ENCODE data around the gene ALDH9A1.

DNA sequence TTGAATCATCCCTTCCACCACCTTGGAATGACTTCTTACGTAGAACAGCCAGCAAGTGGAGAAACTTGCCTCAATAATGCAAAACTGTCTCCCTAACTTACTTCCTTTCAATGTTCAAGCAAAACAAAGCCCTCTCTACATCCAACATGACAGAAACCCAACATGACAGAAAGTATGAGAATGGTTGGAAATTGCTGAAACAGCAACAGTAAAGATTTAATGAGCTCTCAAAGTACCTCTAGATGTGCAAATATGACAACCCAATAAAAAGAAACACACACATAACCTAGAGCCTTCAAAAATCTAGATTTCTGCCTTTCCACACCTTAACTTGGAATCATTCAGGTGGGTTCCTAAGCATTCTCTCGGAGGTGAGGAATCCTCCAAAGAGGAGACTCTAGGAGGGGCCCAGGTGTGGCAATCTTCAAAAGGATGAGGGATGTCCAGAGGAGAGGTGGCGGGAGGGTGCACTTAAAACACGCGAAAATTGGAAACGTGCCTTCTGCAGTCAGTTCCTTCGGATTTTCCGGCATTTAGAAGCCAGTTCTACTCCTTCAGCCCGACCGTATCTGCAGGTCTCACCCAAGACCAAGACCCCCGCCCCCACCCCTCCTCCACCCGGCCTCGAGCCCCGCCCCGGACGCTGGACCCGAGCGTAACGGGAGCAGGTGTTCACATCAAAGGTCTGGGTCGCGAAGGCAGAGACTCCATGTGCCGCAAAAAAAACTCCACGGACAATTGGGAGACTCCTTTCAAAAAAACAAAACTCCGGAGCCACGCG lies 68.3 kb downstream of the ALDH9A1 start:
- TF ChIP-seq, protein P1, sequence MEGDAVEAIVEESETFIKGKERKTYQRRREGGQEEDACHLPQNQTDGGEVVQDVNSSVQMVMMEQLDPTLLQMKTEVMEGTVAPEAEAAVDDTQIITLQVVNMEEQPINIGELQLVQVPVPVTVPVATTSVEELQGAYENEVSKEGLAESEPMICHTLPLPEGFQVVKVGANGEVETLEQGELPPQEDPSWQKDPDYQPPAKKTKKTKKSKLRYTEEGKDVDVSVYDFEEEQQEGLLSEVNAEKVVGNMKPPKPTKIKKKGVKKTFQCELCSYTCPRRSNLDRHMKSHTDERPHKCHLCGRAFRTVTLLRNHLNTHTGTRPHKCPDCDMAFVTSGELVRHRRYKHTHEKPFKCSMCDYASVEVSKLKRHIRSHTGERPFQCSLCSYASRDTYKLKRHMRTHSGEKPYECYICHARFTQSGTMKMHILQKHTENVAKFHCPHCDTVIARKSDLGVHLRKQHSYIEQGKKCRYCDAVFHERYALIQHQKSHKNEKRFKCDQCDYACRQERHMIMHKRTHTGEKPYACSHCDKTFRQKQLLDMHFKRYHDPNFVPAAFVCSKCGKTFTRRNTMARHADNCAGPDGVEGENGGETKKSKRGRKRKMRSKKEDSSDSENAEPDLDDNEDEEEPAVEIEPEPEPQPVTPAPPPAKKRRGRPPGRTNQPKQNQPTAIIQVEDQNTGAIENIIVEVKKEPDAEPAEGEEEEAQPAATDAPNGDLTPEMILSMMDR (conservative IDR thresholded peaks at IDR 0.05 in 1 of 2, IDR thresholded peaks at IDR 0.05 in 1 of 2; ENCODE audit: low read depth in 1 of 2, low read length in 2 of 2) = no peak
- TF ChIP-seq EZH2 (IDR thresholded peaks at IDR 0.05; ENCODE audit: low read length, missing control alignments) = no peak
